HPDE6-E6E7 (cell line): ENCODE data around the gene TSC1.

Experiments used
- DNase-seq: peaks from one replicate; pipeline ENCODE4 v3.0.0; 2011; ENCODE audit warnings: missing footprints; ENCODE audit errors: extremely low spot score

Gene TSC1

GRCh38 chr9:132863096-132863495, 81.3 kb downstream of the TSC1 start:
- DNase-seq, result no peak

- DNase-seq, result no peak
These were observed 81.9 kb downstream of the TSC1 start for GRCh38 chr9:132862533-132862932.

GRCh38 chr9:132861666-132862065, 82.8 kb downstream of the TSC1 start:
- DNase-seq, result no peak

GRCh38 chr9:132858751-132859150, 85.7 kb downstream of the TSC1 start:
- DNase-seq, result no peak

- DNase-seq, result no peak
These were observed 86.6 kb downstream of the TSC1 start for GRCh38 chr9:132857616-132858342.

- no peak for DNase-seq
These were observed 87.4 kb downstream of the TSC1 start for GRCh38 chr9:132857031-132857430.

- no peak for DNase-seq
These were observed 88.5 kb downstream of the TSC1 start for GRCh38 chr9:132855904-132856303.

GRCh38 chr9:132854832-132855231, 89.6 kb downstream of the TSC1 start:
- DNase-seq, result no peak

GRCh38 chr9:132853482-132853881, 90.9 kb downstream of the TSC1 start:
- no peak for DNase-seq

GRCh38 chr9:132849185-132849706, 95.2 kb downstream of the TSC1 start:
- DNase-seq, result no peak

GRCh38 chr9:132846918-132847515, 97.4 kb downstream of the TSC1 start:
- DNase-seq, result no peak

- DNase-seq, result no peak
These were observed 98.1 kb downstream of the TSC1 start for GRCh38 chr9:132846109-132846917.

GRCh38 chr9:132842124-132843044, 102.0 kb downstream of the TSC1 start:
- no peak for DNase-seq
